K562 (cell line): ENCODE measurements around the gene FCHSD1. TPM values are rescaled to one million over a fixed set of nuclear protein-coding genes. Genes with fewer than 3 reads are reported as not detected.

Experiments
- CBFA2T2 ChIP-seq: fragments of 450-650 bp; conservative IDR thresholded peaks from 2 replicates; pipeline ENCODE4 v1.6.1; 2017; ENCODE audit warnings: mild to moderate bottlenecking
- CBX3 ChIP-seq, 2 experiments: IDR thresholded peaks; 1 replicate in 1 of 2; 2 replicates in 1 of 2; pipeline ENCODE4 v1.6.1; 2012; ENCODE audit warnings: inconsistent platforms in 2 of 2, low read length in 2 of 2, borderline replicate concordance in 1 of 2, control low read depth in 1 of 2
- CC2D1A ChIP-seq: fragments of 450-650 bp; IDR thresholded peaks from 2 replicates; pipeline ENCODE4 v1.6.1; 2017; ENCODE audit warnings: mild to moderate bottlenecking
- CTCF ChIP-seq, 3 experiments: IDR thresholded peaks in 2 of 3; conservative IDR thresholded peaks in 1 of 3; 2 replicates each; pipeline ENCODE4 v1.5.1; 2011 to 2012; ENCODE audit warnings: low read length in 3 of 3, mild to moderate bottlenecking in 3 of 3, control low read depth in 2 of 3, improper control_type of control experiment in 1 of 3, inconsistent platforms in 1 of 3, low read depth in 1 of 3, mixed read lengths in 1 of 3, moderate library complexity in 1 of 3; ENCODE audit not compliant: insufficient read depth in 2 of 3
- ELF4 ChIP-seq: fragments of 450-650 bp; formaldehyde crosslinking; IDR thresholded peaks from 2 replicates; pipeline ENCODE4 v1.4.0; 2022; ENCODE audit warnings: missing genetic modification characterization
- ETS2 ChIP-seq: IDR thresholded peaks from 2 replicates; pipeline ENCODE4 v1.6.1; 2016; ENCODE audit warnings: borderline replicate concordance, missing genetic modification characterization, mild to moderate bottlenecking, moderate library complexity, missing compliant biosample characterization; ENCODE audit not compliant: poor library complexity, severe bottlenecking
- ETV1 ChIP-seq: fragments of 450-650 bp; conservative IDR thresholded peaks from 2 replicates; pipeline ENCODE4 v1.6.1; 2016; ENCODE audit warnings: missing genetic modification characterization, control low read depth, low read depth, missing compliant biosample characterization
- HNRNPUL1 ChIP-seq: fragments of 200-400 bp; formaldehyde crosslinking; IDR thresholded peaks from 2 replicates; pipeline ENCODE4 v1.6.1; 2017; ENCODE audit warnings: low read length
- KDM2B ChIP-seq: fragments of 250-450 bp; sonication (Bioruptor Pico); IDR thresholded peaks from 2 replicates; pipeline ENCODE4 v1.8.0; 2021; ENCODE audit warnings: mild to moderate bottlenecking, moderate library complexity
- MAX ChIP-seq: sonication (generic); formaldehyde crosslinking; IDR thresholded peaks from 2 replicates; pipeline ENCODE4 v1.9.0; 2022; ENCODE audit warnings: mild to moderate bottlenecking, missing genetic modification reagents
- MLX ChIP-seq, 2 experiments: fragments of 450-650 bp in 1 of 2; sonication (generic) in 1 of 2; formaldehyde crosslinking; conservative IDR thresholded peaks; 2 replicates each; pipeline versions ENCODE4 v1.4.0 to v1.8.1; 2020 to 2022; ENCODE audit warnings: mild to moderate bottlenecking in 1 of 2, missing genetic modification reagents in 1 of 2
- OTX1 ChIP-seq: fragments of 450-650 bp; formaldehyde crosslinking; IDR thresholded peaks from 2 replicates; pipeline ENCODE4 v1.4.0; 2022; ENCODE audit warnings: mild to moderate bottlenecking
- PHF8 ChIP-seq: fragments of 200-600 bp; sonication (generic); IDR thresholded peaks from 2 replicates; pipeline ENCODE4 v1.6.1; 2012; ENCODE audit warnings: mixed run types, mild to moderate bottlenecking, inconsistent platforms, low read length, moderate library complexity, borderline replicate concordance
- TCFL5 ChIP-seq: fragments of 250-450 bp; sonication (Bioruptor Pico); conservative IDR thresholded peaks from 2 replicates; pipeline ENCODE4 v1.6.1; 2021; ENCODE audit warnings: mild to moderate bottlenecking, moderate library complexity, matching md5 sums
- TEAD1 ChIP-seq, 2 experiments: fragments of 450-650 bp in 1 of 2; sonication (generic) in 1 of 2; formaldehyde crosslinking; IDR thresholded peaks; 2 replicates each; pipeline versions ENCODE4 v1.4.0 to v1.8.0; 2020 to 2022; ENCODE audit warnings: mild to moderate bottlenecking in 2 of 2, missing genetic modification reagents in 1 of 2
- TSC22D4 ChIP-seq: fragments of 450-650 bp; IDR thresholded peaks from 2 replicates; pipeline ENCODE4 v1.6.1; 2016; ENCODE audit warnings: missing genetic modification characterization, missing biosample characterization, control low read depth
- USF2 ChIP-seq: sonication (generic); formaldehyde crosslinking; IDR thresholded peaks from 2 replicates; pipeline ENCODE4 v1.5.0; 2020; ENCODE audit warnings: missing genetic modification reagents
- XRCC5 ChIP-seq: fragments of 200-400 bp; formaldehyde crosslinking; IDR thresholded peaks from 2 replicates; pipeline ENCODE4 v1.6.1; 2017; ENCODE audit warnings: low read depth, mild to moderate bottlenecking, low read length
- ZNF217 ChIP-seq: sonication (generic); formaldehyde crosslinking; IDR thresholded peaks from 2 replicates; pipeline ENCODE4 v1.8.0; 2022; ENCODE audit warnings: mild to moderate bottlenecking, missing genetic modification reagents
- ZNF639 ChIP-seq, 2 experiments: fragments of 200-800 bp in 1 of 2; sonication (Bioruptor generic) in 1 of 2; sonication (generic) in 1 of 2; formaldehyde crosslinking in 1 of 2; IDR thresholded peaks in 1 of 2; conservative IDR thresholded peaks in 1 of 2; 2 replicates each; pipeline versions ENCODE4 v1.5.0 to v1.6.1; 2016 to 2020; ENCODE audit warnings: missing compliant biosample characterization in 1 of 2, missing genetic modification characterization in 1 of 2, missing genetic modification reagents in 1 of 2
- polyA plus RNA-seq, 8 experiments: library from polyadenylated mRNA; depleted of rRNA in 4 of 8; stranded (reverse) in 5 of 8; unstranded in 3 of 8; fragments of >200 nt; fragmentation: Nextera tagmentation in 2 of 8; fragmentation: Illumina TruSeq in 1 of 8; extraction: Ambion mirVana in 2 of 8; extraction: Trizol in 1 of 8; gene quantifications; 2 replicates each; pipeline versions ENCODE4 v1.2.1 to v1.2.3, GENCODE V29; 2011 to 2014; ENCODE audit warnings: inconsistent platforms in 1 of 8, missing spikeins in 1 of 8
- total RNA-seq, 7 experiments: library from RNA; depleted of rRNA in 6 of 7; stranded (reverse); fragments of >200 nt in 6 of 7; fragmentation: Illumina TruSeq in 2 of 7; extraction: Trizol in 2 of 7; gene quantifications; 2 replicates each; pipeline versions ENCODE4 v1.2.1 to v1.2.3, GENCODE V29; 2011 to 2021; ENCODE audit warnings: low replicate concordance in 1 of 7

The FCHSD1 gene
- total and polyA plus RNA-seq, 9 of the 15 experiments (the other 6 are each of a cell fraction or from before 2014, with no cell fraction given), result 0.35 to 37.5 (median 13.6) TPM

- TF ChIP-seq KDM2B (CRISPR knock-in tag), result peak; percentile 60; the same call in 1 of the 2 replicates
- peak; percentile 60 for TF ChIP-seq CC2D1A
- TF ChIP-seq ZNF217 (CRISPR knock-in tag), result no peak
- TF ChIP-seq CBX3 (IDR thresholded peaks at IDR 0.05; ENCODE audit: borderline replicate concordance in 1 of 2, low read length in 2 of 2), result peak in 1 of 2 experiments; percentile 83; a peak in 1 of 3 replicates
- TF ChIP-seq PHF8, result peak; percentile 66; the same call in 1 of the 2 replicates
- TF ChIP-seq ELF4, result peak; percentile 87
- TF ChIP-seq MLX (CRISPR knock-in tag; conservative IDR thresholded peaks at IDR 0.05), result peak; percentile 96 to 97
- TF ChIP-seq USF2, result peak; percentile 78
- TF ChIP-seq TCFL5 (CRISPR knock-in tag), result no peak
- TF ChIP-seq HNRNPUL1, result no peak
- peak; percentile 99 for TF ChIP-seq MAX (CRISPR knock-in tag)
- TF ChIP-seq CBFA2T2, result peak; percentile 28
- no peak for TF ChIP-seq ETS2 (tag)
- peak; percentile 94 for TF ChIP-seq ETV1 (tag)
- peak; percentile 78; the same call in 1 of the 2 replicates for TF ChIP-seq XRCC5
- TF ChIP-seq TSC22D4 (tag), result no peak
- TF ChIP-seq TEAD1 (CRISPR knock-in tag; IDR thresholded peaks at IDR 0.05), result peak; percentile 49 to 88; a peak in 3 of 4 replicates
- peak; percentile 95 to 97 (median 95) for TF ChIP-seq CTCF (IDR thresholded peaks at IDR 0.05 in 2 of 3, conservative IDR thresholded peaks at IDR 0.05 in 1 of 3; ENCODE audit: insufficient read depth in 2 of 3, low read depth in 1 of 3, low read length in 3 of 3)
- peak in 1 of 2 experiments; percentile 52; a peak in 1 of 4 replicates for TF ChIP-seq ZNF639 (CRISPR knock-in tag; conservative IDR thresholded peaks at IDR 0.05 in 1 of 2, IDR thresholded peaks at IDR 0.05 in 1 of 2)
- no peak for TF ChIP-seq OTX1 (CRISPR knock-in tag)
Measured at GRCh38 chr5:141618804-141619554, 32.2 kb downstream of the FCHSD1 start, which contains the start of gene DIAPH1 (continued).
